Osteoblast (primary cell): ENCODE results near the gene IL17RC. TPM values are rescaled to one million over a fixed set of nuclear protein-coding genes. Genes with fewer than 3 reads are reported as not detected.
A peak's percentile ranks its signal among the peaks of the same experiment; 100 is the strongest.

ENCODE experiments used
- DNase-seq: peaks from one replicate; pipeline ENCODE4 v3.0.0; 2011; ENCODE audit warnings: low spot score, mixed read lengths; ENCODE audit not compliant: insufficient read length; ENCODE audit errors: missing footprints
- H2AFZ ChIP-seq: 2 replicates; pipeline ENCODE4 v1.6.0; 2011; ENCODE audit warnings: mild to moderate bottlenecking, low read length
- H3K27ac ChIP-seq: 2 replicates; pipeline ENCODE4 v1.5.1; 2011; ENCODE audit warnings: mild to moderate bottlenecking, low read depth, low read length, moderate library complexity
- H3K27me3 ChIP-seq: 2 replicates; pipeline ENCODE4 v1.6.0; 2012; ENCODE audit warnings: mild to moderate bottlenecking, control low read depth, inconsistent platforms, low read length, moderate library complexity; ENCODE audit not compliant: insufficient read depth
- H3K36me3 ChIP-seq: 2 replicates; pipeline ENCODE4 v1.5.1; 2011; ENCODE audit warnings: mild to moderate bottlenecking, low read length, control low read depth, moderate library complexity; ENCODE audit not compliant: insufficient read depth
- H3K4me1 ChIP-seq: 2 replicates; pipeline ENCODE4 v1.5.1; 2011; ENCODE audit warnings: mild to moderate bottlenecking, low read length, control low read depth, moderate library complexity; ENCODE audit not compliant: insufficient read depth
- H3K4me2 ChIP-seq: 2 replicates; pipeline ENCODE4 v1.6.0; 2011; ENCODE audit warnings: mild to moderate bottlenecking, low read length; ENCODE audit not compliant: insufficient read depth
- H3K4me3 ChIP-seq: fragments of 200-600 bp; sonication (generic); 3 replicates; pipeline ENCODE4 v1.5.1; 2012; ENCODE audit warnings: mild to moderate bottlenecking, low read length, inconsistent platforms; ENCODE audit not compliant: insufficient read depth
- H3K79me2 ChIP-seq: 2 replicates; pipeline ENCODE4 v1.6.0; 2012; ENCODE audit warnings: mild to moderate bottlenecking, low read length, control low read depth, inconsistent platforms; ENCODE audit not compliant: insufficient read depth
- H3K9me3 ChIP-seq: 2 replicates; pipeline ENCODE4 v1.5.1; 2011; ENCODE audit warnings: low read depth, low read length, control low read depth
- H4K20me1 ChIP-seq: 2 replicates; pipeline ENCODE4 v1.6.0; 2012; ENCODE audit warnings: mild to moderate bottlenecking, low read length, control low read depth; ENCODE audit not compliant: insufficient read depth
- CTCF ChIP-seq: IDR thresholded peaks from 2 replicates; pipeline ENCODE4 v1.5.1; 2011; ENCODE audit warnings: mild to moderate bottlenecking, low read depth, low read length, moderate library complexity; ENCODE audit errors: extremely low read depth
- total RNA-seq: library from RNA; depleted of rRNA; stranded (reverse); fragments of >200 nt; gene quantifications from 2 replicates; pipeline ENCODE4 v1.2.3, GENCODE V29; 2012

IL17RC gene
- total RNA-seq, 1 donor, result 47.0 TPM

GRCh38 chr3:9915254-9916141 lies 1.4 kb upstream of the IL17RC start:
- Histone ChIP-seq H3K9me3 (no peaks in the 10 kb centered on the region), H2AFZ (peak overlapping the region; percentile 92), H3K79me2 (peaks cover 16% of the 10 kb centered on the region), H4K20me1 (peaks cover 2% of the 10 kb centered on the region), H3K27me3 (no peaks in the 10 kb centered on the region), H3K27ac (peak overlapping the region; percentile 73), H3K4me1 (peaks cover 53% of the 10 kb centered on the region), H3K4me2 (peak overlapping the region; percentile 93), H3K4me3 (peak overlapping the region; percentile 74), H3K36me3 (no peaks in the 10 kb centered on the region)
- peak; percentile 87 for DNase-seq
- TF ChIP-seq CTCF, result peak; percentile 25

GRCh38 chr3:9916346-9916733 lies 558 bp upstream of the IL17RC start:
- Histone ChIP-seq H3K27ac (peak overlapping the region; percentile 73), H3K9me3 (no peaks in the 10 kb centered on the region), H3K4me3 (peak overlapping the region; percentile 76), H3K4me1 (peaks cover 53% of the 10 kb centered on the region), H3K36me3 (no peaks in the 10 kb centered on the region), H3K4me2 (peak overlapping the region; percentile 93), H4K20me1 (peaks cover 2% of the 10 kb centered on the region), H3K27me3 (no peaks in the 10 kb centered on the region), H2AFZ (peak overlapping the region; percentile 83), H3K79me2 (peaks cover 16% of the 10 kb centered on the region)
- TF ChIP-seq CTCF, result no peak
- peak; percentile 89 for DNase-seq

GRCh38 chr3:9917820-9918219 lies 922 bp downstream of the IL17RC start:
- peak overlapping the region; percentile 93 for H3K4me2 ChIP-seq

More at GRCh38 chr3:9917820-9918219, 922 bp downstream of the IL17RC start:
- peak overlapping the region; percentile 76 for H3K4me3 ChIP-seq
- H3K4me1 ChIP-seq, result peaks cover 45% of the 10 kb centered on the region
- no peak for TF ChIP-seq CTCF
- H4K20me1 ChIP-seq, result no peaks in the 10 kb centered on the region
- no peak for DNase-seq
- H3K27ac ChIP-seq, result peak overlapping the region; percentile 73
- H3K36me3 ChIP-seq, result no peaks in the 10 kb centered on the region
- H3K79me2 ChIP-seq, result peaks cover 16% of the 10 kb centered on the region
- no peaks in the 10 kb centered on the region for H3K27me3 ChIP-seq
- no peaks in the 10 kb centered on the region for H3K9me3 ChIP-seq
- no peak overlapping the region for H2AFZ ChIP-seq
